HepG2 (cell line): Measurements from ENCODE around the gene CRHR1. TPM values are rescaled to one million over a fixed set of nuclear protein-coding genes. Genes with fewer than 3 reads are reported as not detected.

ENCODE experiments used
- ATAC-seq: fragments of 200-7000 bp; cut with Tn5 transposase; 3 replicates; pipeline ENCODE4 v1.9.1; 2020; ENCODE audit warnings: mild to moderate bottlenecking, moderate library complexity
- BruUV-seq: library from RNA; stranded (reverse); fragments of 400-500 nt; replicated peaks from 2 replicates; lab custom pipeline; 2021; lab: Mats Ljungman, UMichigan
- CTCF ChIA-PET: fragments of 300-600 bp; formaldehyde crosslinking; extraction: SDS; loops from one replicate; lab custom pipeline; 2021; ENCODE audit warnings: low total read pairs, inconsistent platforms, low intra/inter-chr PET ratio; lab: Yijun Ruan, JAX
- POLR2A ChIA-PET: fragments of 350-600 bp; sonication (Branson Sonifier 250); formaldehyde crosslinking; loops from one replicate; lab custom pipeline; 2020; ENCODE audit warnings: antibody characterized with exemption, inconsistent platforms; lab: Yijun Ruan, JAX
- DNase-seq: peaks from one replicate; pipeline ENCODE4 v3.0.0-alpha.2; 2015; ENCODE audit warnings: low spot score
- FAIRE-seq: peaks from 3 replicates; lab custom pipeline; 2011; peaks lifted over from hg19 to GRCh38; lab: Jason Lieb, UNC
- H2AFZ ChIP-seq: one replicate; pipeline ENCODE4 v1.6.1; 2011; ENCODE audit warnings: low read length, inconsistent platforms
- H3K27ac ChIP-seq: fragments of 300-600 bp; 3 replicates; pipeline ENCODE4 v1.8.0; 2011; ENCODE audit warnings: mixed run types, mild to moderate bottlenecking, mixed read lengths, low read length, inconsistent platforms; ENCODE audit not compliant: insufficient read depth; ENCODE audit errors: extremely low read length
- H3K27me3 ChIP-seq, 2 experiments: fragments of 200-600 bp in 1 of 2; 2 replicates in 1 of 2; 3 replicates in 1 of 2; pipeline versions ENCODE4 v1.6.0 to v1.8.0; 2011; ENCODE audit warnings: low read length in 2 of 2, mild to moderate bottlenecking in 2 of 2, moderate library complexity in 2 of 2, inconsistent platforms in 1 of 2; ENCODE audit not compliant: insufficient read depth in 2 of 2, control insufficient read depth in 1 of 2
- H3K36me3 ChIP-seq, 2 experiments: fragments of 200-600 bp in 1 of 2; replicated peaks in 1 of 2; 2 replicates in 1 of 2; 3 replicates in 1 of 2; pipeline versions ENCODE4 v1.5.1 to v1.8.0; 2011; ENCODE audit warnings: low read length in 2 of 2, inconsistent platforms in 1 of 2; ENCODE audit not compliant: insufficient read depth in 2 of 2, control insufficient read depth in 1 of 2
- H3K4me1 ChIP-seq: 2 replicates; pipeline ENCODE4 v1.5.1; 2012; ENCODE audit warnings: low read length, inconsistent platforms; ENCODE audit not compliant: insufficient read depth
- H3K4me2 ChIP-seq: 2 replicates; pipeline ENCODE4 v1.6.0; 2011; ENCODE audit warnings: low read depth, low read length, inconsistent platforms
- H3K4me3 ChIP-seq, 3 experiments: fragments of 200-600 bp in 1 of 3; sonication (generic), shearing (Covaris generic) in 1 of 3; replicated peaks in 1 of 3; 2 replicates each; pipeline ENCODE4 v1.5.1; 2011 to 2016; ENCODE audit warnings: low read length in 3 of 3, inconsistent platforms in 2 of 3, low read depth in 2 of 3, mild to moderate bottlenecking in 2 of 3, control low read depth in 1 of 3, mixed read lengths in 1 of 3; ENCODE audit not compliant: insufficient read depth in 1 of 3
- H3K79me2 ChIP-seq: one replicate; pipeline ENCODE4 v1.6.1; 2011; ENCODE audit warnings: low read length, inconsistent platforms; ENCODE audit not compliant: insufficient read depth
- H3K9ac ChIP-seq: 2 replicates; pipeline ENCODE4 v1.6.0; 2011; ENCODE audit warnings: mild to moderate bottlenecking, low read depth, low read length, inconsistent platforms; ENCODE audit not compliant: insufficient read depth
- H3K9me3 ChIP-seq: 2 replicates; pipeline ENCODE4 v1.5.1; 2012; ENCODE audit warnings: mild to moderate bottlenecking, low read length
- H4K20me1 ChIP-seq: 2 replicates; pipeline ENCODE4 v1.6.0; 2011; ENCODE audit warnings: inconsistent platforms, mild to moderate bottlenecking, low read length, moderate library complexity; ENCODE audit not compliant: insufficient read depth
- ZMYM3 ChIP-seq: sonication (generic); formaldehyde crosslinking; IDR thresholded peaks from 2 replicates; pipeline ENCODE4 v1.5.1; 2020; ENCODE audit warnings: mild to moderate bottlenecking, missing genetic modification reagents
- ZNF768 ChIP-seq: sonication (generic); formaldehyde crosslinking; IDR thresholded peaks from 2 replicates; pipeline ENCODE4 v1.4.0; 2020; ENCODE audit warnings: missing genetic modification reagents
- ZSCAN21 ChIP-seq: sonication (generic); formaldehyde crosslinking; IDR thresholded peaks from 2 replicates; pipeline ENCODE4 v1.8.0; 2022; ENCODE audit warnings: mild to moderate bottlenecking, missing genetic modification reagents, moderate library complexity, borderline replicate concordance
- WGBS: methylation state at CpG from one replicate; pipeline ENCODE4 v1.1.6; 2017; ENCODE audit warnings: low lambda C conversion rate; 5-methylcytosine and 5-hydroxymethylcytosine counted together
- in situ Hi-C: cut with HindIII; loops from 2 replicates; pipeline ENCODE4 v1.10.0; 2017; ENCODE audit warnings: low pct_unique_long_range_greater_than_20kb; ENCODE audit not compliant: extremely low pct_ligation_motif_present
- intact Hi-C: fragments of 100-400 bp; cut with micrococcal nuclease; formaldehyde crosslinking; loops from one replicate; pipeline ENCODE4 v1.10.0; 2022; ENCODE audit not compliant: unreplicated experiment
- polyA plus RNA-seq, 8 experiments: library from polyadenylated mRNA; depleted of rRNA in 3 of 8; stranded (reverse) in 7 of 8; unstranded in 1 of 8; fragments of >200 nt; fragmentation: Illumina TruSeq in 4 of 8; extraction: Trizol in 4 of 8; gene quantifications; 2 replicates each; pipeline versions ENCODE4 v1.2.1 to v1.2.3, GENCODE V29; 2011 to 2016; ENCODE audit warnings: low read depth in 4 of 8, missing spikeins in 1 of 8, mixed read lengths in 1 of 8; ENCODE audit not compliant: insufficient read depth in 1 of 8
- total RNA-seq, 5 experiments: library from RNA; depleted of rRNA; stranded (reverse); fragments of >200 nt; fragmentation: Illumina TruSeq; extraction: Trizol; gene quantifications; 2 replicates each; pipeline ENCODE4 v1.2.3, GENCODE V29; 2016; ENCODE audit warnings: low read depth in 1 of 5
- TF ChIP-seq, protein P1 (sequence below): sonication (generic); formaldehyde crosslinking; IDR thresholded peaks from 2 replicates; pipeline ENCODE4 v1.9.0; 2022; ENCODE audit warnings: missing genetic modification reagents, mild to moderate bottlenecking, borderline replicate concordance
- TF ChIP-seq, protein P2 (sequence below): sonication (generic); formaldehyde crosslinking; IDR thresholded peaks from 2 replicates; pipeline ENCODE4 v1.5.1; 2020; ENCODE audit warnings: missing genetic modification reagents, mild to moderate bottlenecking, borderline replicate concordance

The CRHR1 gene
- total and polyA plus RNA-seq, 2 of the 13 experiments (the other 11 are each of a cell fraction or from before 2014, with no cell fraction given), result not detected

DNA sequence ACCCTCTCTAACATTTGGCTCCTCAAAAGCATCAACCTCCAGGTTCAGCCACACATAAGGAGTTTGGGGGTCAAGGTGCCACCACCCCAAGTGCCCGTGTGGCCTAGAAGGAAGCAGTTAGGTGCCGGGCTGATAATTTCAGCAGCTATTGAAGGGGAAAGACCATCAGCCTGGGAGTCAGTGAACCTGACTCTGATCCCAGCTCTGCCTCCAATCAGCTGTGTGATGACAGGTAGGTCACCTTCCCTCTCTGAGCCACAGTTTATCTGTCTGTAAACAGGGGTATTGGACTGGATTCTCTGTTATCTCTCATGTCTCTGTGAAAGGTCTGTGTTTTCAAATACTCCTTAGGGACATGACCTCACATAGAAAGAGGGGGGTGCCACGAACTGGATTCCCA is 3.9 kb downstream of the CRHR1 start:
- Histone ChIP-seq H3K4me1 (peaks cover 15% of the 10 kb centered on the region; the same call in 1 of the 2 replicates), H3K4me2 (no peak overlapping the region), H3K79me2 (no peaks in the 10 kb centered on the region), H3K36me3 (no peaks in the 10 kb centered on the region), H2AFZ (no peak overlapping the region), H3K27ac (no peak overlapping the region), H4K20me1 (peaks cover 6% of the 10 kb centered on the region; the same call in 1 of the 2 replicates), H3K9me3 (no peaks in the 10 kb centered on the region), H3K4me3 (no peak overlapping the region), H3K9ac (no peak overlapping the region), H3K27me3 (peaks cover 31 to 96% of the 10 kb centered on the region in 2 experiments)
- in situ Hi-C loops (no loop called here), intact Hi-C loops (no loop called here)
- WGBS, result 0% methylated on average over 1 of the region's 3 CpGs
- no TSS peak for BruUV-seq
- DNase-seq, result no peak
- no peak for FAIRE-seq
- TF ChIP-seq, protein P1, sequence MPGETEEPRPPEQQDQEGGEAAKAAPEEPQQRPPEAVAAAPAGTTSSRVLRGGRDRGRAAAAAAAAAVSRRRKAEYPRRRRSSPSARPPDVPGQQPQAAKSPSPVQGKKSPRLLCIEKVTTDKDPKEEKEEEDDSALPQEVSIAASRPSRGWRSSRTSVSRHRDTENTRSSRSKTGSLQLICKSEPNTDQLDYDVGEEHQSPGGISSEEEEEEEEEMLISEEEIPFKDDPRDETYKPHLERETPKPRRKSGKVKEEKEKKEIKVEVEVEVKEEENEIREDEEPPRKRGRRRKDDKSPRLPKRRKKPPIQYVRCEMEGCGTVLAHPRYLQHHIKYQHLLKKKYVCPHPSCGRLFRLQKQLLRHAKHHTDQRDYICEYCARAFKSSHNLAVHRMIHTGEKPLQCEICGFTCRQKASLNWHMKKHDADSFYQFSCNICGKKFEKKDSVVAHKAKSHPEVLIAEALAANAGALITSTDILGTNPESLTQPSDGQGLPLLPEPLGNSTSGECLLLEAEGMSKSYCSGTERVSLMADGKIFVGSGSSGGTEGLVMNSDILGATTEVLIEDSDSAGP (CRISPR knock-in tag), result no peak
- TF ChIP-seq, protein P2, sequence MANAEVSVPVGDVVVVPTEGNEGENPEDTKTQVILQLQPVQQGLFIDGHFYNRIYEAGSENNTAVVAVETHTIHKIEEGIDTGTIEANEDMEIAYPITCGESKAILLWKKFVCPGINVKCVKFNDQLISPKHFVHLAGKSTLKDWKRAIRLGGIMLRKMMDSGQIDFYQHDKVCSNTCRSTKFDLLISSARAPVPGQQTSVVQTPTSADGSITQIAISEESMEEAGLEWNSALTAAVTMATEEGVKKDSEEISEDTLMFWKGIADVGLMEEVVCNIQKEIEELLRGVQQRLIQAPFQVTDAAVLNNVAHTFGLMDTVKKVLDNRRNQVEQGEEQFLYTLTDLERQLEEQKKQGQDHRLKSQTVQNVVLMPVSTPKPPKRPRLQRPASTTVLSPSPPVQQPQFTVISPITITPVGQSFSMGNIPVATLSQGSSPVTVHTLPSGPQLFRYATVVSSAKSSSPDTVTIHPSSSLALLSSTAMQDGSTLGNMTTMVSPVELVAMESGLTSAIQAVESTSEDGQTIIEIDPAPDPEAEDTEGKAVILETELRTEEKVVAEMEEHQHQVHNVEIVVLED (CRISPR knock-in tag), result no peak
- TF ChIP-seq ZSCAN21 (CRISPR knock-in tag) (no peak), ZNF768 (CRISPR knock-in tag) (peak; percentile 55; the same call in 1 of the 2 replicates), ZMYM3 (CRISPR knock-in tag) (0 out of 2 replicates have a peak, but pooled peaks have one; percentile 12)
- POLR2A ChIA-PET, result no interaction called here
- ATAC-seq, result no peak
- CTCF ChIA-PET, result no interaction called here
